HG03460 (cell line): Measurements from ENCODE around the gene NUP210.
A peak's percentile ranks its signal among the peaks of the same experiment; 100 is the strongest.
"Not testable (repeated sequence)": the region's sequence is repeated elsewhere in the genome, so short reads cannot be mapped to it uniquely, and the experiment has no call there.

Experiments
- ATAC-seq: cut with Tn5 transposase; IDR thresholded peaks from one replicate; pipeline ENCODE4 v1.9.1; 2021; ENCODE audit not compliant: unreplicated experiment

NUP210 gene

GRCh38 chr3:13420045-13420830 is at the start of gene NUP210:
TSS of gene NUP210 (minus strand) at chr3:13420322. CDS start at chr3:13420226, 96 bp downstream.
- ATAC-seq: peak; percentile 53

GRCh38 chr3:13466781-13467180 is 46.7 kb upstream of the NUP210 start:
- no peak for ATAC-seq

- no peak for ATAC-seq
These were observed 45.2 kb upstream of the NUP210 start for GRCh38 chr3:13465236-13465873.

DNA sequence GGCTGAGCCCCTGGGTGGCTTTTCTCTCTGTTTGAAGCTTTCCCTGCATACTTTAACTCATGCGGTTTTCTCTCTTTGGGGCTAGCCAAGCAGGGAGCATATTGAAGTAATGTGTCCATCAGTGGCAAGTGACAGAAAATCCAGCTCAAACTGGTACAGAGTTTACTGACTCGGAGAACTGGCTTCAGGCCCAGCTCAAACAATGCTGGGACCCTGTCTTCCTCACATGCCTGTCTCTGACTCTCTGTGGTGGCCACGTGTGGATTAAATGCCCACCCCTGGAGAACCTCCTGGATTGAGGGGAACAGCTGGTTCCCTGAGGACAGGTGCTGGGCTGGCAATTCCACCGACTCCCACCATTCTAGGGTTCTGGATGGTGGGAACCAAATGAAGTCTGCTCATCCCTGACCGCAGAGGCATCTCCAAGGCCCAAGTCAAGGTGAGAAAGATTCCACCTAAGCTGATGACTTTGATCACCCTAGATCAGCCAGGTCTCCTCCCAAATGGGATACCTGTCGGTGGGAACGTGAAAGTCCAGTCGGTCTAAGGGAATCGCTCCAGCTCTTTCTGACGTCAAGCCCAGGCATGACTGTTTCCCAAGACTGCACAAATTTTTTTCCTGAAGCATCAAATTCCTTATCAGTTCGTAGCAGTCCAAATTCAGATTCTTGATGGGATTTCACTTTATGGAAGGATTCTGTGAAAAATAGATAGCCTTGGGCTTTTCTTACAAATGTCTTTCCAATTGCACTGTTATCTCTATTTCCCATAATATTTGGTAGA is 43.7 kb upstream of the NUP210 start:
- ATAC-seq: no peak

DNA sequence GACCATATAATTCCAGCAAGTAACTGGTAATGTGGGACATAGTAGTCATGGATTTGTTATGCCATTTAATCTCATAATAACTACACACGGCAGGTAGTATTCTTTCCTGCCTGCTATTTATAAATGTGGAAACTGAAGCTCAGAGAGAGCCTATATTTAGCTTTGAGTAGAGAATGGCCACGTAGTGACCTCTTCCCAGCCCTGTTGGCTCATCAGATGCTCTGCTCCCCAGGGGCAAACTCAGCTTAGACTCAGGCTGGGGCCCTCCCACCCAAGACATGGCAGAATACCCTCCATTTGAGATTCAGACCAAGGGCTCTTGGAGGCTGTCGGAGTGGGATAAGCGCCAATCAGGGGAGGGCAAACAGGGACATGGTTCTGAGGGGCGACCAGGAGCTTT is 42.7 kb upstream of the NUP210 start:
- no peak for ATAC-seq

DNA sequence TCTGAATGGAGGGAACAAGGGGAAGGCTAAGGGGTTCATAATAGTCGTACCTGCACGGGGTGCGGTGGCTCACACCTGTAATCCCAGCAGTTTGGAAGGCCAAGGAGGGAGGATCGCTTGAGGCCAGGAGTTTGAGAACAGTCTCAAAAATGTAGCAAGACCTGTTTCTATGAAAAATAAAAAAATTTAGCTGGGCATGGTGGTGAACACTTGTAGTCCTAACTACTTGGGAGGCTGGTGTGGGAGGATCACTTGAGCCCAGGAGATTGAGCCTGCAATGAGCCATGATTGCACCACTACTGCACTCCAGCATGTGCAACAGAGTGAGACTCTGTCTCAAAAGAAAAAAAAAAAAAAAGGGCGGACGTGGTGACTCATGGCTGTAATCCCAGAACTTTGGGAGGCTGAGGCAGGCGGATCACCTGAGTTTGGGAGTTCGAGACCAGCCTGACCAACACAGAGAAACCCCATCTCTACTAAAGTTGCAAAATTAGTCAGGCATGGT is 42.1 kb upstream of the NUP210 start:
- no peak for ATAC-seq

GRCh38 chr3:13461169-13462124 is 41.3 kb upstream of the NUP210 start:
- no peak for ATAC-seq

DNA sequence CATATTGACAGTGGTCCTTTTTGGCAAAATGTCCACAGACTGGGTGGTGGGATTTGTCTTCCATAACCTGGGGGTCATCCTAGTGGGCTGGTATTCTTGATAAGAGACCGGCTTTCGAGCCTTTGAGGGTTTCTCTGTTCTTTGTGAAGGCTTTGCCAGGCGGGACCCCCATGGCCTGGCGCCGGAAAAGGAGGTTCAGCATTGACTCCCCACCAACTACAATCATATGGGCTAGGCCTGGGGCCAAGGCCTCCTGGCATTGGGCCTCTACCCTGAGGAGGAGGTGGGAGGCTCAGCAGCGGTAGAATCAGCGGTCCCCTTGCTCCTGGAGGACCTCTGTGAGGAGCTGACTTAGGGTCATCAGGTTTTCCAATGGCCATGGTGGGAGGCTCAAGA is 40.2 kb upstream of the NUP210 start:
- no peak for ATAC-seq

GRCh38 chr3:13459605-13460340 is 39.7 kb upstream of the NUP210 start:
- no peak for ATAC-seq

DNA sequence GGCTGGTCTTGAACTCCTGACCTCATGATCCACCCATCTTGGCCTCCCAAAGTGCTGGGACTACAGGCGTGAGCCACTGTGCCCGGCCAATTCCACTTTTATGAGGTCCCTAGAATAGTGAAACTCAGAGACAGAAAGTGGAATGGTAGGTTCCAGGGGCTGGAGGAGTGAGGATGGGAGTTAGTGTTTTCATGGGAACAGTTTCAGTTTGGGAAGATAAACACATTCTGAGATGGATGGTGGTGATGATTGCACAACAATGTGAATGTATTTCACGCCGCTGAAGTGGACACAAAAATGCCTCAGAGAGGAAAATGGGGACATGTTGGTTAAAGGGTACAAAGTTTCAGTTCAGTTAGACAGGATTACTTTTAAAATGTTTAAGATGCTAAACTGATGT is 37.5 kb upstream of the NUP210 start:
- no peak for ATAC-seq

- ATAC-seq: no peak
These were observed 35.5 kb upstream of the NUP210 start for GRCh38 chr3:13455644-13456043.

DNA sequence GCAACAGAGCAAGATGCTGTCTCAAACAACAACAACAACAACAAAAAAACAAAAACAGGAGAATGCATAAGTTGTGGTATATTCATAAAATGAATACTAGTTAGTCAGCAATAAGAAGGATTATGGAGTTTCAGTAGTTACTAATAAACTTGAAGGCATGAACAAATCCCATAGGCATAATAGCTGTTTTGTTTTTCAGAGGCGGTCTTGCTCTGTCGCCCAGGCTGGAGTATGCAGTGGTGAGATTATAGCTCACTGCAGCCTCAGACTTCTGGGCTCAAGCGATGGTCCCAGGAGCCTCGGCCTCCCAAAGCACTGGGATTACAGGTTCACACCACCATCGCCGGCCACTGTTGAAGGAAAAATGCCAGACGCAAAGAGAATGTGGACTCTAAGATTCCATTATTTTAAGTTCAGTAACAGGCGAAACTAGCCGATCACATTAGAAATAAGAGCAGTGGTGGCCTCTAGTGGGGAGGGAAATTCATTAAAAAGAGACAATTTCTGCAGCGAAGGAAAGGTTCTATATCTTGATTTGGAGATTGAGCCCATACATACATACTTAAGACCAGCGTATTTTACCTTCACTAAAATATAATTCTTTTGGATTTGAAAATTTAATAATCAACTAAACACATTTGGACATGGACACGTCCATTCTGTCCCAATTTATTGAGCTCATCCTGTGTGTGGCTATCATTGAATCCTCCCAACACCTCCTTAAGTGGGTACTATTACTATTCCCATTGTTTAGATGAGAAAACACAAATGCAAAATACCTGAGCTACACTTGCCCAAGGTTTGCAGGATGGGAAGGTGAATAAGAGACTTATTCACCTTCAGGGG is 32.6 kb upstream of the NUP210 start:
- no peak for ATAC-seq

GRCh38 chr3:13451301-13451673 is 31.2 kb upstream of the NUP210 start:
- peak; percentile 6 for ATAC-seq

DNA sequence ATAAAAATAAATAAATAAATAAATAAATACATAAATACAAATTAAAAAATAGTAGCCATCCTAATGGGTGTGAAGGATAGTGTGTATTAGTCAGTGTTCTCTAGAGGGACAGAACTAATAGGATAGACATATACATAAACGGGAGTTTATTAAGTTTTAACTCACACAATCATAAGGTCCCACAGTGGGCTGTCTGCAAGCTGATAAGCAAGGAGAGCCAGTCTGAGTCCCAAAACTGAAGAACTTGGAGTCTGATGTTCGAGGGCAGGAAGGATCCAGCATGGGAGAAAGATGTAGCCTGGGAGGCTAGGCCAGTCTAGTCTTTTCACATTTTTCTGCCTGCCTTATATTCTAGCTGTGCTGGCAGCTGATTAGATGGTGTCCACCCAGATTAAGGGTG is 22.8 kb upstream of the NUP210 start:
- ATAC-seq: not testable (repeated sequence)

DNA sequence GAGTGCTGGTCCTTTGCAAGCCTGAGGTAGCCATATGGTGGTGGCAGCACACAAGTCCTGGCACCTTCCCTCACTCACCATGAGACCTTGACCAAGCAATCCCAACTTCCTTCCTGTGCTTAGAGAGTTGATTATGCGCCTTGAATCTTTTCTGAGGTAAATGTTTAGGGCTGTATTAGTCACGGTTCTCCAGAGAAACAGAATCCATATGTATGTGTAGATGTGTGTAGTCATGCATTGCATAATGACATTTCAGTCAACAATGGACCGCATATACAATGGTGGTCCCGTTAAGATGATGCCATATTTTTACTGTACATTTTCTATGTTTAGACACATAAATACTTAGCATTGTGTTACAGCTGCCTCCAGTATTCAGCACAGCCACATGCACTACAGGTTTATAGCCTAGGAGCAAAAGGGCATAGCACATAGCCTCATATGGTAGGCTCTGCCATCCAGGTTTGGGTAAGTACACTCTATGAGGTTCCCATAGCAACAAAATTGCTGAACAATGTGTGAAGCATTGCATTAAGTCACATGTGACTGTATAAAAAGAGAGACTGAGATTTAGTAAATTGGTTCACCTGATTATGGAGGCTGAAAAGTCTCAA is 20.2 kb upstream of the NUP210 start:
- ATAC-seq: no peak

DNA sequence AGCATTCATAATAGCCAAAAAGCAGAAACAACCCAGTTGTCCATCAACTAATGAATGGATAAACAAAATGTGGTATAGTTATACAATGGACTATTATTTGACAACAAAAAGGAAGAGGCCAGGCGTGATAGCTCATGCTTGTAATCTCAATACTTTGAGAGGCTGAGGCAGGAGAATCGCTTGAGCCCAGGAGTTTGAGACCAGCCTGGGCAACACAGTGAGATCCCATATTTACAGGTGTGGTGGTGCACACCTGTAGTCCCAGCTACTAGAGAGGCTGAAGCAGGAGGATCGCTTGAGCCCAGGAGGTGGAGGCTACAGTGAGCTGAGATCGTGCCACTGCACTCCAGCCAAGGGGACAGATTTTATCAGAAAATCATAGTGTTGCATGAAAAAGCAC is 16.1 kb upstream of the NUP210 start:
- not testable (repeated sequence) for ATAC-seq

DNA sequence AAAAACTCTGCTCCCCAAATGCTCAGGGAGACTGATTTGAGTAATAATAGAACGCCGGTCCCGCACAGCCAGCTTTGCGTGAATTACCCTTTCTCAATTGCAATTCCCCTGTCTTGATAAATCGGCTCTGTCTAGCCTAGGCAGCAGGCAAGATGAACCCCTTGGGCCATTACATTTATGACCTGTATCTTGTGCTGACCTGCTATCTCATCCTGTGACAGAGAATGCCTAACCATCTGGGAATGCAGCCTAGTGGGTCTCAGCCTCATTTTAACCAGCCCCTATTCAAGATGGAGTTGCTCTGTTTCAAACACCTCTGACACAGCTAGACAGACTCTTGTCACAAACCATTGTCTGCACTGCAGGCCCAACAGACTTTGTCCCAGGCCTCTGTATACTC is 13.8 kb upstream of the NUP210 start:
- ATAC-seq: no peak

DNA sequence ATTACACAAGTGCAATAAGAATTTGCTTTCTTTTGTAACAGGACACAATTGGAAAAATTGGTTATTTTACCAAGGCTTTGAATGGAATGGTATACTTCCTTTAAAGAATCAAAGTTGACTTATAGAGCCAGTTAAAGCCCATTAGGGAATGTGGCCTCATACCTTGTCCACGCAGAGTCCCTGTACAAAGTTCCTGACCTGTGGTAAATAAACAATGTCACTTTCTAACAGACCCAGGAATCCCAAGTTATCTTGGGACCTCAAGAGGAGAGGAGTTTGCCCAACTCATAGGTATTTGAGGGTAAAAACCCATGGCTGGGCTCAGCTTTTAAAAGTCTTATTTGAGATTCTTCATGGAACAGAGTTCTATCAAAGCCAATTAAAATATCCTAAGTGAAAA is 12.0 kb upstream of the NUP210 start:
- no peak for ATAC-seq
